H9 (cell line): ENCODE data around the gene QARS1. TPM values are rescaled to one million over a fixed set of nuclear protein-coding genes. Genes with fewer than 3 reads are reported as not detected.

Experiments used
- DNase-seq: peaks from one replicate; pipeline ENCODE4 v3.0.0-alpha.2; 2017
- H2AFZ ChIP-seq: one replicate; pipeline ENCODE4 v1.6.1; 2013; ENCODE audit warnings: mild to moderate bottlenecking, low read length, control low read depth, moderate library complexity
- H2AK5ac ChIP-seq: 2 replicates; pipeline ENCODE4 v1.6.1; 2013; ENCODE audit warnings: low read length, control low read depth, mixed read lengths; ENCODE audit not compliant: insufficient read length
- H2BK120ac ChIP-seq: one replicate; pipeline ENCODE4 v1.6.1; 2013; ENCODE audit warnings: low read depth, mild to moderate bottlenecking, low read length, control low read depth, inconsistent platforms; ENCODE audit not compliant: poor library complexity, severe bottlenecking
- H2BK12ac ChIP-seq: 2 replicates; pipeline ENCODE4 v1.6.1; 2013; ENCODE audit warnings: low read length, control low read depth, mixed read lengths, low read depth; ENCODE audit not compliant: insufficient read length
- H2BK15ac ChIP-seq: 2 replicates; pipeline ENCODE4 v1.6.1; 2013; ENCODE audit warnings: low read depth, low read length, control low read depth
- H2BK20ac ChIP-seq: one replicate; pipeline ENCODE4 v1.6.1; 2013; ENCODE audit warnings: low read depth, mild to moderate bottlenecking, low read length, control low read depth, inconsistent platforms; ENCODE audit not compliant: poor library complexity, severe bottlenecking
- H2BK5ac ChIP-seq: 2 replicates; pipeline ENCODE4 v1.6.1; 2013; ENCODE audit warnings: low read length, control low read depth, mixed read lengths; ENCODE audit not compliant: insufficient read length
- H3K14ac ChIP-seq: 2 replicates; pipeline ENCODE4 v1.6.1; 2013; ENCODE audit warnings: low read length, control low read depth; ENCODE audit not compliant: insufficient read depth
- H3K18ac ChIP-seq: 2 replicates; pipeline ENCODE4 v1.6.1; 2013; ENCODE audit warnings: low read depth, mild to moderate bottlenecking, mixed read lengths, low read length, control low read depth; ENCODE audit not compliant: insufficient read length
- H3K23ac ChIP-seq: 2 replicates; pipeline ENCODE4 v1.6.1; 2013; ENCODE audit warnings: low read length, control low read depth, mixed read lengths, low read depth; ENCODE audit not compliant: insufficient read length
- H3K23me2 ChIP-seq: 2 replicates; pipeline ENCODE4 v1.6.1; 2013; ENCODE audit warnings: low read depth, mild to moderate bottlenecking, mixed read lengths, low read length, control low read depth; ENCODE audit not compliant: insufficient read length, poor library complexity, severe bottlenecking
- H3K27ac ChIP-seq: 2 replicates; pipeline ENCODE4 v1.5.1; 2013; ENCODE audit warnings: low read length, control low read depth, mixed read lengths, low read depth; ENCODE audit not compliant: insufficient read length
- H3K27me3 ChIP-seq: 2 replicates; pipeline ENCODE4 v1.6.1; 2013; ENCODE audit warnings: low read length, control low read depth, inconsistent platforms; ENCODE audit not compliant: insufficient read depth
- H3K4ac ChIP-seq: 2 replicates; pipeline ENCODE4 v1.6.1; 2013; ENCODE audit warnings: low read depth, mild to moderate bottlenecking, control low read depth, inconsistent platforms, low read length, moderate library complexity
- H3K4me1 ChIP-seq: 2 replicates; pipeline ENCODE4 v1.6.1; 2013; ENCODE audit warnings: low read length, control low read depth, inconsistent platforms; ENCODE audit not compliant: insufficient read depth
- H3K4me2 ChIP-seq: 2 replicates; pipeline ENCODE4 v1.6.1; 2013; ENCODE audit warnings: low read length, control low read depth, mixed read lengths; ENCODE audit not compliant: insufficient read length, insufficient read depth
- H3K56ac ChIP-seq: 2 replicates; pipeline ENCODE4 v1.6.1; 2013; ENCODE audit warnings: low read depth, mild to moderate bottlenecking, mixed read lengths, low read length, control low read depth; ENCODE audit not compliant: insufficient read length
- H3K79me1 ChIP-seq: 2 replicates; pipeline ENCODE4 v1.6.1; 2013; ENCODE audit warnings: low read depth, mild to moderate bottlenecking, moderate library complexity, low read length, control low read depth, inconsistent platforms; ENCODE audit not compliant: insufficient read depth, poor library complexity, severe bottlenecking
- H3K79me2 ChIP-seq: 2 replicates; pipeline ENCODE4 v1.6.1; 2013; ENCODE audit warnings: low read length, control low read depth, inconsistent platforms; ENCODE audit not compliant: insufficient read depth
- H3K9ac ChIP-seq: 2 replicates; pipeline ENCODE4 v1.6.1; 2013; ENCODE audit warnings: low read length, control low read depth, mixed read lengths; ENCODE audit not compliant: insufficient read length; ENCODE audit errors: extremely low read depth
- H3K9me3 ChIP-seq: one replicate; pipeline ENCODE4 v1.6.1; 2013; ENCODE audit warnings: low read depth, low read length, inconsistent platforms; ENCODE audit not compliant: control insufficient read depth
- H3T11ph ChIP-seq: one replicate; pipeline ENCODE4 v1.6.1; 2013; ENCODE audit warnings: mild to moderate bottlenecking, low read length, control low read depth, inconsistent platforms
- H4K20me1 ChIP-seq: one replicate; pipeline ENCODE4 v1.6.1; 2013; ENCODE audit not compliant: control insufficient read depth, insufficient read length, insufficient read depth
- H4K5ac ChIP-seq: 2 replicates; pipeline ENCODE4 v1.6.1; 2013; ENCODE audit warnings: low read depth, mild to moderate bottlenecking, mixed read lengths, low read length, control low read depth; ENCODE audit not compliant: insufficient read length
- H4K8ac ChIP-seq: replicated peaks from 2 replicates; pipeline ENCODE4 v1.6.1; 2013; ENCODE audit warnings: low read length, control low read depth, mixed read lengths, low read depth; ENCODE audit not compliant: insufficient read length
- H4K91ac ChIP-seq: 2 replicates; pipeline ENCODE4 v1.6.1; 2013; ENCODE audit warnings: low read depth, mild to moderate bottlenecking, moderate library complexity, mixed read lengths, low read length, control low read depth; ENCODE audit not compliant: insufficient read length
- H3K27ac Mint-ChIP-seq, 3 experiments: 2 replicates in 2 of 3; 3 replicates in 1 of 3; pipeline ENCODE4 v1.8.0; 2020 to 2021; ENCODE audit warnings: mixed read lengths in 3 of 3, mild to moderate bottlenecking in 1 of 3, moderate library complexity in 1 of 3
- H3K27me3 Mint-ChIP-seq: 2 replicates; pipeline ENCODE4 v1.8.0; 2021; ENCODE audit warnings: low read depth, mild to moderate bottlenecking, moderate library complexity, mixed read lengths
- H3K36me3 Mint-ChIP-seq, 3 experiments: 2 replicates in 2 of 3; 3 replicates in 1 of 3; pipeline ENCODE4 v1.8.0; 2020 to 2021; ENCODE audit warnings: low read depth in 3 of 3, mixed read lengths in 3 of 3; ENCODE audit not compliant: insufficient read depth in 1 of 3
- H3K4me1 Mint-ChIP-seq, 2 experiments: 2 replicates each; pipeline ENCODE4 v1.8.0; 2020; ENCODE audit warnings: mixed read lengths in 2 of 2
- H3K4me3 Mint-ChIP-seq, 2 experiments: 2 replicates in 1 of 2; 3 replicates in 1 of 2; pipeline ENCODE4 v1.8.0; 2020 to 2021; ENCODE audit warnings: mild to moderate bottlenecking in 2 of 2, mixed read lengths in 2 of 2, moderate library complexity in 1 of 2
- H3K9me3 Mint-ChIP-seq, 2 experiments: 2 replicates in 1 of 2; 3 replicates in 1 of 2; pipeline ENCODE4 v1.8.0; 2020; ENCODE audit warnings: mild to moderate bottlenecking in 2 of 2, mixed read lengths in 2 of 2, moderate library complexity in 1 of 2
- WGBS: extraction: QIAGEN DNeasy Blood & Tissue Kit; methylation state at CpG from one replicate; pipeline ENCODE4 v1.1.7; 2013; ENCODE audit warnings: missing lambda C conversion rate, low lambda C conversion rate, mixed read lengths; ENCODE audit not compliant: insufficient read length; ENCODE audit errors: extremely low coverage; 5-methylcytosine and 5-hydroxymethylcytosine counted together
- total RNA-seq: library from RNA; stranded (reverse); gene quantifications from 2 replicates; pipeline ENCODE4 v1.2.1, GENCODE V29; 2021
- TF ChIP-seq, protein P1 (sequence below): fragments of 200-600 bp; sonication (generic); conservative IDR thresholded peaks from 3 replicates; pipeline ENCODE4 v1.8.0; 2021; ENCODE audit warnings: antibody characterized with exemption, mild to moderate bottlenecking

QARS1 gene
- total RNA-seq, 1 experiment from 2014 or later, result 390 TPM

DNA sequence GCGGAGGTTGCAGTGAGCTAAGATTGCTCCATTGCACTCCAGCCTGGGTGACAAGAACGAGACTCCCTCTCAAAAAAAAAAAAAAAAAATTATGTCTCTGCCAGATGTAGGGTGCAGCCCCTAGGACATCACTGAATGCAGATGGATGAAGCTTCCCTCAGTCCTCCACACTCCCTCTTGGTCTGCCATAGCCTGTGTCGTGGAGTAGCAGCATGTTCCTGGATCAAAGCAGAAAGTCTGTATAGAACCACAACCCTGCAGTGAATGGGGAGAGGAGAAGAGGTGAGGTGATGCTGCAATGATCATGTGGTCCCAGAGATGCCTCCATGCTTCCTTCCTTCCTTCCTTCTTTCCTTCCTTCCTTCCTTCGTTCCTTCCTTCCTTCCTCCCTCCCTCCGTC is 43.6 kb upstream of the QARS1 start:
- H3K4me3 Mint-ChIP-seq, result no peak overlapping the region
- no peak overlapping the region for H3K14ac ChIP-seq
- H2BK20ac ChIP-seq, result no peak overlapping the region
- H3K27me3 ChIP-seq, result no peaks in the 10 kb centered on the region; the same call in 1 of the 2 replicates
- no peak overlapping the region for H3T11ph ChIP-seq
- H3K36me3 Mint-ChIP-seq, result no peaks in the 10 kb centered on the region
- TF ChIP-seq, protein P1, sequence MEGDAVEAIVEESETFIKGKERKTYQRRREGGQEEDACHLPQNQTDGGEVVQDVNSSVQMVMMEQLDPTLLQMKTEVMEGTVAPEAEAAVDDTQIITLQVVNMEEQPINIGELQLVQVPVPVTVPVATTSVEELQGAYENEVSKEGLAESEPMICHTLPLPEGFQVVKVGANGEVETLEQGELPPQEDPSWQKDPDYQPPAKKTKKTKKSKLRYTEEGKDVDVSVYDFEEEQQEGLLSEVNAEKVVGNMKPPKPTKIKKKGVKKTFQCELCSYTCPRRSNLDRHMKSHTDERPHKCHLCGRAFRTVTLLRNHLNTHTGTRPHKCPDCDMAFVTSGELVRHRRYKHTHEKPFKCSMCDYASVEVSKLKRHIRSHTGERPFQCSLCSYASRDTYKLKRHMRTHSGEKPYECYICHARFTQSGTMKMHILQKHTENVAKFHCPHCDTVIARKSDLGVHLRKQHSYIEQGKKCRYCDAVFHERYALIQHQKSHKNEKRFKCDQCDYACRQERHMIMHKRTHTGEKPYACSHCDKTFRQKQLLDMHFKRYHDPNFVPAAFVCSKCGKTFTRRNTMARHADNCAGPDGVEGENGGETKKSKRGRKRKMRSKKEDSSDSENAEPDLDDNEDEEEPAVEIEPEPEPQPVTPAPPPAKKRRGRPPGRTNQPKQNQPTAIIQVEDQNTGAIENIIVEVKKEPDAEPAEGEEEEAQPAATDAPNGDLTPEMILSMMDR, result no peak
- H3K23ac ChIP-seq, result no peak overlapping the region
- peaks cover 4 to 5% of the 10 kb centered on the region in 2 experiments for H3K4me1 Mint-ChIP-seq
- peaks cover 2% of the 10 kb centered on the region for H3K23me2 ChIP-seq
- no peak overlapping the region for H3K18ac ChIP-seq
- no peak overlapping the region for H3K4ac ChIP-seq
- H4K91ac ChIP-seq, result no peak overlapping the region
- H3K9ac ChIP-seq, result no peak overlapping the region
- no peak overlapping the region for H2BK120ac ChIP-seq
- no peak overlapping the region for H4K5ac ChIP-seq
- no peak overlapping the region for H3K27ac ChIP-seq
- no peak overlapping the region for H3K4me2 ChIP-seq
- H3K79me1 ChIP-seq, result no peaks in the 10 kb centered on the region
- no peak for DNase-seq
- H3K27ac Mint-ChIP-seq, result no peak overlapping the region
- no peak overlapping the region for H2AK5ac ChIP-seq
- no peak overlapping the region for H2BK15ac ChIP-seq
- no peak overlapping the region for H2AFZ ChIP-seq
- H3K9me3 Mint-ChIP-seq, result no peaks in the 10 kb centered on the region; a peak in 2 of 5 replicates
- no peak overlapping the region for H2BK12ac ChIP-seq
- no CpG with 5 or more reads among the region's 5 CpGs for WGBS
- no peaks in the 10 kb centered on the region for H3K79me2 ChIP-seq
- H3K56ac ChIP-seq, result no peak overlapping the region
- H3K27me3 Mint-ChIP-seq, result peaks cover 36% of the 10 kb centered on the region
- H3K9me3 ChIP-seq, result no peaks in the 10 kb centered on the region
- no peak overlapping the region for H4K8ac ChIP-seq
- H3K4me1 ChIP-seq, result no peaks in the 10 kb centered on the region; the same call in 1 of the 2 replicates
- H2BK5ac ChIP-seq, result no peak overlapping the region
- H4K20me1 ChIP-seq, result no peaks in the 10 kb centered on the region
